Measurements from ENCODE around the gene FAM237A. TPM values are rescaled to one million over a fixed set of nuclear protein-coding genes. Genes with fewer than 3 reads are reported as not detected.

Gene FAM237A
- total RNA-seq, 2 experiments from 2014 or later: not detected

- intact Hi-C loops (cut with DNase I, micrococcal nuclease): loop anchor here (1.0 to 10.0 kb wide), 7 partner anchors 88 to 1380 kb away; no protein-coding TSS in a partner anchor
- no peaks in the 10 kb centered on the region for H3K27me3 Mint-ChIP-seq
- ATAC-seq (no peak), DNase-seq (no peak)
- POLR2A ChIA-PET: no interaction called here
- H3K4me3 Mint-ChIP-seq: no peak overlapping the region
- H3K27ac Mint-ChIP-seq: no peak overlapping the region
- H3K4me1 Mint-ChIP-seq: peaks cover 3% of the 10 kb centered on the region
- H3K36me3 Mint-ChIP-seq (ENCODE audit: low read depth): no peaks in the 10 kb centered on the region
- CTCF ChIA-PET: interaction anchor here (0.6 kb wide), 1 partner anchor 113 kb away, joined by 3 read pairs; no protein-coding TSS in a partner anchor
- H3K9me3 Mint-ChIP-seq (ENCODE audit: low read depth): no peaks in the 10 kb centered on the region
These were observed 50.7 kb downstream of the FAM237A start for GRCh38 chr2:206692971-206693370.

GRCh38 chr2:206693399-206694137 is 51.3 kb downstream of the FAM237A start:
- ChIA-PET POLR2A (no interaction called here), CTCF (interaction anchor here (0.8 to 4.2 kb wide), 6 partner anchors 15 to 780 kb away, joined by 3 to 45 read pairs (median 4); no protein-coding TSS in a partner anchor)
- ATAC-seq (peak; percentile 63), DNase-seq (peak; percentile 23)
- Mint-ChIP-seq H3K4me3 (no peak overlapping the region), H3K9me3 (ENCODE audit: low read depth) (no peaks in the 10 kb centered on the region), H3K36me3 (ENCODE audit: low read depth) (no peaks in the 10 kb centered on the region), H3K27ac (no peak overlapping the region), H3K27me3 (no peaks in the 10 kb centered on the region), H3K4me1 (peaks cover 3% of the 10 kb centered on the region)
- intact Hi-C loops (cut with DNase I, micrococcal nuclease): loop anchor here (1.0 to 10.0 kb wide), 7 partner anchors 88 to 1379 kb away; no protein-coding TSS in a partner anchor

- DNase-seq: no peak
- ChIA-PET POLR2A (no interaction called here), CTCF (interaction anchor here (0.6 to 4.2 kb wide), 7 partner anchors 15 to 1117 kb away, joined by 3 to 45 read pairs (median 3); no protein-coding TSS in a partner anchor)
- peaks cover 6% of the 10 kb centered on the region for H3K4me1 Mint-ChIP-seq
- no peak overlapping the region for H3K27ac Mint-ChIP-seq
- H3K36me3 Mint-ChIP-seq (ENCODE audit: low read depth): no peaks in the 10 kb centered on the region
- no peak overlapping the region for H3K4me3 Mint-ChIP-seq
- intact Hi-C loops (cut with DNase I, micrococcal nuclease): loop anchor here in 1 of 2 experiments (10.0 kb wide), 2 partner anchors 348 to 478 kb away; no protein-coding TSS in a partner anchor
- no peaks in the 10 kb centered on the region for H3K9me3 Mint-ChIP-seq (ENCODE audit: low read depth)
- ATAC-seq: no peak
- H3K27me3 Mint-ChIP-seq: peaks cover 9% of the 10 kb centered on the region
These were observed 54.6 kb downstream of the FAM237A start for GRCh38 chr2:206696910-206697309.

- POLR2A ChIA-PET: no interaction called here
These were observed 56.5 kb downstream of the FAM237A start for GRCh38 chr2:206698811-206699210.

More at GRCh38 chr2:206698811-206699210, 56.5 kb downstream of the FAM237A start:
- CTCF ChIA-PET: interaction anchor here (1.2 kb wide), 1 partner anchor 79 kb away, joined by 3 read pairs; no protein-coding TSS in a partner anchor
- intact Hi-C loops (cut with DNase I, micrococcal nuclease): loop anchor here in 1 of 2 experiments (10.0 kb wide), 2 partner anchors 346 to 476 kb away; no protein-coding TSS in a partner anchor
- Mint-ChIP-seq H3K36me3 (ENCODE audit: low read depth) (no peaks in the 10 kb centered on the region), H3K9me3 (ENCODE audit: low read depth) (no peaks in the 10 kb centered on the region), H3K27ac (no peak overlapping the region), H3K27me3 (peaks cover 12% of the 10 kb centered on the region), H3K4me3 (no peak overlapping the region), H3K4me1 (peaks cover 6% of the 10 kb centered on the region)
- no peak for ATAC-seq
- no peak for DNase-seq

Other genes starting within 250 kb of the FAM237A start
- gene ADAM23, start 199.0 kb upstream of the FAM237A start, total RNA-seq: 1 to 10 TPM; 1.1 to 1.3 TPM
- not detected for gene DYTN, start 75.9 kb downstream of the FAM237A start, total RNA-seq
- gene MDH1B, start 122.8 kb downstream of the FAM237A start, total RNA-seq: 1 to 10 TPM in 1 of 2 experiments, under 1 TPM in 1; 0.83 to 1.3 TPM
- 10 to 100 TPM; 33.9 to 37.0 TPM for gene FASTKD2, start 123.1 kb downstream of the FAM237A start, total RNA-seq

Data from activated CD4-positive, alpha-beta T cell treated with anti-CD3 and anti-CD28 coated beads for 36 hours (primary cell).